OCI-LY1 (cell line): ENCODE results near the gene PDK2.

Source experiments
- H2AFZ ChIP-seq: fragments of 200-600 bp; sonication (generic), shearing (Covaris generic); 2 replicates; pipeline ENCODE4 v1.6.0; 2014; ENCODE audit warnings: antibody characterized with exemption, mild to moderate bottlenecking, low read length
- H3F3A ChIP-seq: fragments of 200-600 bp; sonication (generic), shearing (Covaris generic); 2 replicates; pipeline ENCODE4 v1.6.0; 2014; ENCODE audit warnings: mild to moderate bottlenecking, antibody characterized with exemption, low read length, moderate library complexity; ENCODE audit not compliant: insufficient read depth
- H3K27ac ChIP-seq: fragments of 200-600 bp; sonication (generic); 2 replicates; pipeline ENCODE4 v1.5.1; 2014; ENCODE audit warnings: low read length, mixed run types, mild to moderate bottlenecking, low read depth; ENCODE audit not compliant: poor library complexity, severe bottlenecking
- H3K27me3 ChIP-seq: fragments of 200-600 bp; sonication (generic); 2 replicates; pipeline ENCODE4 v1.6.0; 2014; ENCODE audit warnings: antibody characterized with exemption, mild to moderate bottlenecking, low read length, moderate library complexity; ENCODE audit not compliant: insufficient read depth
- H3K36me3 ChIP-seq: fragments of 200-600 bp; sonication (generic); 2 replicates; pipeline ENCODE4 v1.6.1; 2014; ENCODE audit warnings: mild to moderate bottlenecking, antibody characterized with exemption, low read length, moderate library complexity, mixed read lengths; ENCODE audit not compliant: insufficient read depth
- H3K4me1 ChIP-seq: fragments of 200-600 bp; sonication (generic); 2 replicates; pipeline ENCODE4 v1.5.1; 2014; ENCODE audit warnings: mild to moderate bottlenecking, low read length, moderate library complexity; ENCODE audit not compliant: insufficient read depth, severe bottlenecking
- H3K4me2 ChIP-seq: fragments of 200-600 bp; sonication (generic), shearing (Covaris generic); 2 replicates; pipeline ENCODE4 v1.6.1; 2014; ENCODE audit warnings: low read length
- H3K4me3 ChIP-seq: fragments of 200-600 bp; sonication (generic); 2 replicates; pipeline ENCODE4 v1.5.1; 2014; ENCODE audit warnings: low read length, low read depth, mild to moderate bottlenecking, mixed read lengths; ENCODE audit not compliant: poor library complexity, severe bottlenecking
- H3K79me2 ChIP-seq: fragments of 200-600 bp; shearing (Covaris generic); 2 replicates; pipeline ENCODE4 v1.6.1; 2016; ENCODE audit warnings: mixed run types, low read length, mixed read lengths; ENCODE audit not compliant: insufficient read depth
- H3K9ac ChIP-seq: fragments of 200-600 bp; sonication (generic), shearing (Covaris generic); 2 replicates; pipeline ENCODE4 v1.6.1; 2014; ENCODE audit warnings: mild to moderate bottlenecking, low read length, mixed read lengths
- H3K9me2 ChIP-seq: fragments of 200-600 bp; sonication (generic), shearing (Covaris generic); 2 replicates; pipeline ENCODE4 v1.6.1; 2014; ENCODE audit warnings: low read depth, mild to moderate bottlenecking, low read length, mixed read lengths
- H3K9me3 ChIP-seq: fragments of 200-600 bp; shearing (Covaris generic); 2 replicates; pipeline ENCODE4 v1.6.1; 2014; ENCODE audit warnings: low read length, mixed read lengths
- H4K20me1 ChIP-seq: fragments of 200-600 bp; sonication (generic), shearing (Covaris generic); 2 replicates; pipeline ENCODE4 v1.6.0; 2016; ENCODE audit warnings: mild to moderate bottlenecking, low read length; ENCODE audit not compliant: insufficient read depth
- EZH2 ChIP-seq: fragments of 200-600 bp; sonication (generic), shearing (Covaris generic); IDR thresholded peaks from 2 replicates; pipeline ENCODE4 v1.8.0; 2017; ENCODE audit warnings: borderline replicate concordance, mixed run types, mild to moderate bottlenecking, antibody characterized with exemption, low read length, moderate library complexity, mixed read lengths
- TF ChIP-seq, protein P1 (sequence below): fragments of 200-600 bp; sonication (generic), shearing (Covaris generic); IDR thresholded peaks from 2 replicates; pipeline ENCODE4 v1.5.1; 2017; ENCODE audit warnings: mild to moderate bottlenecking, antibody characterized with exemption, low read length, moderate library complexity, mixed read lengths

Gene PDK2

GRCh38 chr17:50103252-50103651 is 8.1 kb downstream of the PDK2 start:
- no peaks in the 10 kb centered on the region for H4K20me1 ChIP-seq
- no peaks in the 10 kb centered on the region for H3K9me2 ChIP-seq
- TF ChIP-seq, protein P1, sequence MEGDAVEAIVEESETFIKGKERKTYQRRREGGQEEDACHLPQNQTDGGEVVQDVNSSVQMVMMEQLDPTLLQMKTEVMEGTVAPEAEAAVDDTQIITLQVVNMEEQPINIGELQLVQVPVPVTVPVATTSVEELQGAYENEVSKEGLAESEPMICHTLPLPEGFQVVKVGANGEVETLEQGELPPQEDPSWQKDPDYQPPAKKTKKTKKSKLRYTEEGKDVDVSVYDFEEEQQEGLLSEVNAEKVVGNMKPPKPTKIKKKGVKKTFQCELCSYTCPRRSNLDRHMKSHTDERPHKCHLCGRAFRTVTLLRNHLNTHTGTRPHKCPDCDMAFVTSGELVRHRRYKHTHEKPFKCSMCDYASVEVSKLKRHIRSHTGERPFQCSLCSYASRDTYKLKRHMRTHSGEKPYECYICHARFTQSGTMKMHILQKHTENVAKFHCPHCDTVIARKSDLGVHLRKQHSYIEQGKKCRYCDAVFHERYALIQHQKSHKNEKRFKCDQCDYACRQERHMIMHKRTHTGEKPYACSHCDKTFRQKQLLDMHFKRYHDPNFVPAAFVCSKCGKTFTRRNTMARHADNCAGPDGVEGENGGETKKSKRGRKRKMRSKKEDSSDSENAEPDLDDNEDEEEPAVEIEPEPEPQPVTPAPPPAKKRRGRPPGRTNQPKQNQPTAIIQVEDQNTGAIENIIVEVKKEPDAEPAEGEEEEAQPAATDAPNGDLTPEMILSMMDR, result no peak
- no peak for TF ChIP-seq EZH2
- H3K9me3 ChIP-seq, result no peaks in the 10 kb centered on the region
- H3K27ac ChIP-seq, result no peak overlapping the region
- H3K79me2 ChIP-seq, result no peaks in the 10 kb centered on the region
- no peak overlapping the region for H3K9ac ChIP-seq
- H3K27me3 ChIP-seq, result no peaks in the 10 kb centered on the region
- no peaks in the 10 kb centered on the region for H3F3A ChIP-seq
- no peak overlapping the region for H2AFZ ChIP-seq
- H3K36me3 ChIP-seq, result no peaks in the 10 kb centered on the region
- H3K4me2 ChIP-seq, result no peak overlapping the region
- H3K4me1 ChIP-seq, result no peaks in the 10 kb centered on the region
- no peak overlapping the region for H3K4me3 ChIP-seq

- Histone ChIP-seq H3K9me3 (no peaks in the 10 kb centered on the region), H3K4me1 (no peaks in the 10 kb centered on the region)
Observed at GRCh38 chr17:50103941-50104340, 8.8 kb downstream of the PDK2 start.

DNA sequence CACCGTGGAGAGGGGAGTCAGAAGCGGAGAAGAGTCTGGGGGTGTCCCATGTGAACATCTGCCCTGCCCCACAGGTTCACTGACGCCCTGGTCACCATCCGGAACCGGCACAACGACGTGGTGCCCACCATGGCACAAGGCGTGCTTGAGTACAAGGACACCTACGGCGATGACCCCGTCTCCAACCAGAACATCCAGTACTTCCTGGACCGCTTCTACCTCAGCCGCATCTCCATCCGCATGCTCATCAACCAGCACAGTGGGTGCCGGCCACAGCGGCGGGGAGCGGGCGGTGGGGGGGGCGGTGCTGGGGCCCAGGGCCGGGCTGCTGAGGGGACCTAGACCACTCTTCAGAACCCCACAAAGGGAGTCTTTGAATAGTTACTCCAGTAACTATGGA is 10.7 kb downstream of the PDK2 start:
- H3K27me3 ChIP-seq, result no peaks in the 10 kb centered on the region
- H3K4me3 ChIP-seq, result no peak overlapping the region
- H3K27ac ChIP-seq, result no peak overlapping the region
- no peaks in the 10 kb centered on the region for H3K36me3 ChIP-seq
- H2AFZ ChIP-seq, result no peak overlapping the region
- H4K20me1 ChIP-seq, result no peaks in the 10 kb centered on the region
- no peaks in the 10 kb centered on the region for H3K9me3 ChIP-seq
- H3K79me2 ChIP-seq, result no peaks in the 10 kb centered on the region
- TF ChIP-seq EZH2, result no peak
- TF ChIP-seq, protein P1, result no peak
- no peaks in the 10 kb centered on the region for H3F3A ChIP-seq
- no peak overlapping the region for H3K4me2 ChIP-seq
- no peaks in the 10 kb centered on the region for H3K9me2 ChIP-seq
- no peaks in the 10 kb centered on the region for H3K4me1 ChIP-seq
- H3K9ac ChIP-seq, result no peak overlapping the region

More at GRCh38 chr17:50103941-50104340, 8.8 kb downstream of the PDK2 start:
- H3K4me2 ChIP-seq, result no peak overlapping the region
- no peaks in the 10 kb centered on the region for H3F3A ChIP-seq
- no peaks in the 10 kb centered on the region for H4K20me1 ChIP-seq
- no peaks in the 10 kb centered on the region for H3K36me3 ChIP-seq
- no peaks in the 10 kb centered on the region for H3K79me2 ChIP-seq
- no peak overlapping the region for H2AFZ ChIP-seq
- H3K27me3 ChIP-seq, result no peaks in the 10 kb centered on the region
- H3K9ac ChIP-seq, result no peak overlapping the region
- no peaks in the 10 kb centered on the region for H3K9me2 ChIP-seq
- TF ChIP-seq, protein P1, result no peak
- no peak for TF ChIP-seq EZH2
- no peak overlapping the region for H3K27ac ChIP-seq
- H3K4me3 ChIP-seq, result no peak overlapping the region
